DND-41 (cell line): ENCODE results near the gene WEE1.
A peak's percentile ranks its signal among the peaks of the same experiment; 100 is the strongest.
"Not testable (repeated sequence)": the region's sequence is repeated elsewhere in the genome, so short reads cannot be mapped to it uniquely, and the experiment has no call there.

Experiments
- ATAC-seq: fragments of 200-7000 bp; cut with Tn5 transposase; 3 replicates; pipeline ENCODE4 v1.9.1; 2021; ENCODE audit warnings: low read depth; ENCODE audit not compliant: insufficient read depth
- DNase-seq: peaks from one replicate; pipeline ENCODE4 v3.0.0-alpha.2; 2020
- H2AFZ ChIP-seq: 2 replicates; pipeline ENCODE4 v1.6.0; 2012; ENCODE audit warnings: low read depth, low read length
- H3K27ac ChIP-seq: 2 replicates; pipeline ENCODE4 v1.5.1; 2012; ENCODE audit warnings: low read length, inconsistent platforms
- H3K27me3 ChIP-seq: fragments of 200-600 bp; sonication (generic); 2 replicates; pipeline ENCODE4 v1.6.0; 2012; ENCODE audit warnings: low read length, mild to moderate bottlenecking, inconsistent platforms; ENCODE audit not compliant: insufficient read depth, poor library complexity
- H3K36me3 ChIP-seq: 2 replicates; pipeline ENCODE4 v1.5.1; 2012; ENCODE audit warnings: low read length, inconsistent platforms; ENCODE audit not compliant: insufficient read depth
- H3K4me1 ChIP-seq: 2 replicates; pipeline ENCODE4 v1.5.1; 2012; ENCODE audit warnings: mild to moderate bottlenecking, low read length; ENCODE audit not compliant: insufficient read depth
- H3K4me2 ChIP-seq: 2 replicates; pipeline ENCODE4 v1.6.0; 2012; ENCODE audit warnings: mild to moderate bottlenecking, moderate library complexity, low read length, inconsistent platforms; ENCODE audit not compliant: insufficient read depth
- H3K4me3 ChIP-seq, 2 experiments: fragments of 200-600 bp in 1 of 2; shearing (Covaris generic) in 1 of 2; 2 replicates each; pipeline ENCODE4 v1.5.1; 2012 to 2016; ENCODE audit warnings: inconsistent platforms in 2 of 2, low read length in 2 of 2, mild to moderate bottlenecking in 2 of 2, low read depth in 1 of 2, moderate library complexity in 1 of 2
- H3K79me2 ChIP-seq: 2 replicates; pipeline ENCODE4 v1.6.0; 2012; ENCODE audit warnings: low read length, inconsistent platforms; ENCODE audit not compliant: insufficient read depth
- H3K9ac ChIP-seq: 2 replicates; pipeline ENCODE4 v1.6.0; 2012; ENCODE audit warnings: low read depth, mild to moderate bottlenecking, inconsistent platforms, low read length, moderate library complexity
- H3K9me3 ChIP-seq: 2 replicates; pipeline ENCODE4 v1.5.1; 2012; ENCODE audit warnings: low read length, moderate library complexity, mild to moderate bottlenecking, inconsistent platforms; ENCODE audit not compliant: insufficient read depth, severe bottlenecking
- H4K20me1 ChIP-seq: 2 replicates; pipeline ENCODE4 v1.6.0; 2012; ENCODE audit warnings: low read length; ENCODE audit not compliant: insufficient read depth
- CTCF ChIP-seq: IDR thresholded peaks from 2 replicates; pipeline ENCODE4 v1.5.1; 2012; ENCODE audit warnings: borderline replicate concordance, low read length, moderate library complexity, mild to moderate bottlenecking; ENCODE audit not compliant: poor library complexity, severe bottlenecking; ENCODE audit errors: extremely low read depth
- EZH2 ChIP-seq: IDR thresholded peaks from 3 replicates; pipeline ENCODE4 v1.6.1; 2012; ENCODE audit warnings: borderline replicate concordance, low read depth, mild to moderate bottlenecking, moderate library complexity, low read length, inconsistent platforms; ENCODE audit not compliant: severe bottlenecking

Gene WEE1

DNA sequence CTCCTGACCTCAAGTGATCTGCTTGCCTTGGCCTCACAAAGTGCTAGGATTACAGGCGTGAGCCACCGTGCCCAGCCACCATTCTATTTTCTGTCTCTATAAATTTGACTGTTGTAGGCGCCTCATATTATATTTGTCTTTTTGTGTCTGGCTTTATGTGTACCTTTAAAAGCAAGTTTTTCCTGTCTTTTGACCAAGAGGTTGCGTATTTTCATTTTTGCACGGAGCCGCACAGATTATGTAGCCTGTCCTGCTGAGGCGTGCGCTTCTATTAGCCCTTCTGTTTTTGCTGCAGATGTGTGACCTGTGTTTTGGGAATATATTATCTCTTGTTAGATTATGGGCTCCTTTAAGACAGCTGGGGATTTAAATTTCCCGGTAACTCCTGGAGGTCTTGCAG is 40.4 kb upstream of the WEE1 start:
- Histone ChIP-seq H3K27me3 (no peaks in the 10 kb centered on the region), H3K27ac (no peak overlapping the region), H3K9me3 (no peaks in the 10 kb centered on the region), H3K36me3 (no peaks in the 10 kb centered on the region), H3K4me2 (no peak overlapping the region), H3K79me2 (no peaks in the 10 kb centered on the region), H4K20me1 (no peaks in the 10 kb centered on the region), H2AFZ (no peak overlapping the region), H3K4me3 (no peak overlapping the region), H3K4me1 (no peaks in the 10 kb centered on the region), H3K9ac (no peak overlapping the region)
- DNase-seq (no peak), ATAC-seq (no peak)
- no peak for TF ChIP-seq EZH2

DNA sequence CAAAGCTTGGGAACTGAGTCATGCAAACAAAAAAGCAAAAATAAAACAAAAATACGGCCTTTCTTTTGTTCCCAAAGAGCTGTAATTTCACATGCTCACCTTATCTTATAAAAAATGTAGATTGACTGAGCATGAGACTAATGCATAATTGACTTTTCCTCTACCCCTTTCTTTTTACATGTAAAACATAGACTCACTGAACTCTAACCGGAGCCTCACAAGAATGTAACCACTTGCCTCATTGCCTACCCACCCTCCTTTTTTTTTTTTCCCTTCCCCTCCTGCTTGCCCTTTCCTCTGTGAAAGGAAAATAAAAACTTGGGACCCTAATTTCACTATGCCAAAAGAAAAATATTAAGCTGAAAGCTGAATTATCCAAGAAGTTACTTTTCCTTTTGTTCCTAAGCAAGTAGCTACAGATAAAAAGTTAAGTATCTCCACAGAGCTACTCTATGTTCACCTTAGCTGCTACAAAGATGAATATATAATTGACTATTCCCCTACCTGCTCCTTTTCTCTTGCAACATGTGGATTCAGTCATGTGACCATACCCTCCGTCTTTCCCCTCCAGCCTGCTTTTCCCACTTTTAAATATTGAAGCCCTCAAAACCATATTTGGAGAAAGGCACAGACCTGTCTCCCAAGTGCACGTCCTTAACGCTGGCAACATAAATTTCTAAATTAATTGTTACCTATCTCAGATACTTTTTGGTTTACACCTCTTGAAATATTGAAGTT is 39.6 kb upstream of the WEE1 start:
- H4K20me1 ChIP-seq = no peaks in the 10 kb centered on the region
- TF ChIP-seq CTCF = no peak
- no peak for TF ChIP-seq EZH2
- DNase-seq (no peak), ATAC-seq (no peak)
- H3K9ac ChIP-seq = no peak overlapping the region
- H2AFZ ChIP-seq = no peak overlapping the region
- no peaks in the 10 kb centered on the region for H3K79me2 ChIP-seq
- no peak overlapping the region for H3K4me2 ChIP-seq
- no peaks in the 10 kb centered on the region for H3K36me3 ChIP-seq
- H3K27ac ChIP-seq = no peak overlapping the region
- H3K27me3 ChIP-seq = no peaks in the 10 kb centered on the region
- H3K4me3 ChIP-seq = no peak overlapping the region
- no peaks in the 10 kb centered on the region for H3K9me3 ChIP-seq
- H3K4me1 ChIP-seq = no peaks in the 10 kb centered on the region

GRCh38 chr11:9535189-9535781 is 38.2 kb upstream of the WEE1 start:
- H3K9ac ChIP-seq = no peak overlapping the region
- no peaks in the 10 kb centered on the region for H3K9me3 ChIP-seq
- TF ChIP-seq EZH2 (no peak), CTCF (peak; percentile 93)
- H3K4me1 ChIP-seq = no peaks in the 10 kb centered on the region
- no peaks in the 10 kb centered on the region for H4K20me1 ChIP-seq
- DNase-seq (peak; percentile 73), ATAC-seq (peak; percentile 85)
- no peak overlapping the region for H3K4me2 ChIP-seq
- H2AFZ ChIP-seq = no peak overlapping the region
- H3K79me2 ChIP-seq = no peaks in the 10 kb centered on the region
- no peaks in the 10 kb centered on the region for H3K27me3 ChIP-seq
- H3K36me3 ChIP-seq = no peaks in the 10 kb centered on the region
- H3K4me3 ChIP-seq = no peak overlapping the region
- H3K27ac ChIP-seq = no peak overlapping the region

DNA sequence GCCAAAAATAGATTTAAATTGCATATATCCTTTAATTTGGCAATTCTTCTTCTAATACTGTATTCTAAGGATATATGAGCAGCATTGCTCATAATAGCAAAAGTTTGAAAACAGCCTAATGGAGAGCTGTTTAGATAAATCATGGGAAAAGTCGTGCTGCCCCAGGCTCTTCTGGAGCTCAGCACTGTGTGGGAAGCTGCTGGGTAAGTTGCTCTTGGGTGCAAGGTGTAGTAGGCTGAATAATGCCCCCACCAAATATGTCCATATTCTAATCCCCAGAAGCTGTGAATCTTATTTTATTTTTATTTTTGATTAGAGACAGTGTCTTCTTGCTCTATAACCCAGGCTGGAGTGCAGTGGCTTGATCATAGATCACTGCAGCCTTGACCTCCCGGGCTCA is 34.9 kb upstream of the WEE1 start:
- no peak for ATAC-seq

GRCh38 chr11:9549216-9549615 is 24.3 kb upstream of the WEE1 start:
- not testable (repeated sequence) for H3K27ac ChIP-seq, H4K20me1 ChIP-seq, H3K9me3 ChIP-seq, ATAC-seq, H3K9ac ChIP-seq, H3K79me2 ChIP-seq, H3K4me1 ChIP-seq, H3K27me3 ChIP-seq, DNase-seq, H3K4me3 ChIP-seq, H3K4me2 ChIP-seq, H2AFZ ChIP-seq, H3K36me3 ChIP-seq

More for the DNA sequence above, 34.9 kb upstream of the WEE1 start:
- H3K4me2 ChIP-seq = no peak overlapping the region
- no peaks in the 10 kb centered on the region for H3K9me3 ChIP-seq
- no peak overlapping the region for H3K9ac ChIP-seq
- H3K4me3 ChIP-seq = no peak overlapping the region
- H4K20me1 ChIP-seq = no peaks in the 10 kb centered on the region
- H2AFZ ChIP-seq = no peak overlapping the region; the same call in 1 of the 2 replicates
- H3K4me1 ChIP-seq = no peaks in the 10 kb centered on the region
- H3K27ac ChIP-seq = no peak overlapping the region
- TF ChIP-seq CTCF (no peak), EZH2 (no peak)
- H3K36me3 ChIP-seq = no peaks in the 10 kb centered on the region
- no peaks in the 10 kb centered on the region for H3K27me3 ChIP-seq
- no peaks in the 10 kb centered on the region for H3K79me2 ChIP-seq
- DNase-seq = no peak
